ENCODE data around the gene DNAJC1.

The DNAJC1 gene

GRCh38 chr10:21954690-21955089 lies 48.8 kb downstream of the DNAJC1 start:
- DNase-seq = no peak

- DNase-seq = no peak
Observed at GRCh38 chr10:21954132-21954531, 49.4 kb downstream of the DNAJC1 start.

DNA sequence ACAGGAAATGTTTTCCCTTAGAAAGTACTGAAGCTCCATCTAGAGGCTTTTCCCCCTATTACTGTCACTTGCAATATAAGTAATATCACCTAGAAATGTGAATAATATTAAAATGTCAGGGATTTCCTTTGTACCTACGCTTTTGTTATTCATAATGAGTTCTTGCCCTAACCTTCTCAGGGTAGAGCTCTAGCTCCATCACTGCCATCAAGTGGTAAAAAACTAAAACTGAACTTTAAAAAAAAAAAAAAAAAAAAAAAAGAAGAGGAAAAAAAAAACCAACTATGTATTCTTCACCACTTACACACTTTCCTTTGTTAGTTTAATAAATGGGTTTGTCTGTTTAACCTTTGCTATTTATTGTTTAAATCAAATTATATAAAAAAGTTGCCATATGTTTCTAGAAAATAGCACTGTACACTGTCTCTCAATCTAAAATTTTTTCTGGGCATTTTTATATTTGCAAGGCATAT lies 49.9 kb downstream of the DNAJC1 start:
- peak; percentile 14 for DNase-seq

DNA sequence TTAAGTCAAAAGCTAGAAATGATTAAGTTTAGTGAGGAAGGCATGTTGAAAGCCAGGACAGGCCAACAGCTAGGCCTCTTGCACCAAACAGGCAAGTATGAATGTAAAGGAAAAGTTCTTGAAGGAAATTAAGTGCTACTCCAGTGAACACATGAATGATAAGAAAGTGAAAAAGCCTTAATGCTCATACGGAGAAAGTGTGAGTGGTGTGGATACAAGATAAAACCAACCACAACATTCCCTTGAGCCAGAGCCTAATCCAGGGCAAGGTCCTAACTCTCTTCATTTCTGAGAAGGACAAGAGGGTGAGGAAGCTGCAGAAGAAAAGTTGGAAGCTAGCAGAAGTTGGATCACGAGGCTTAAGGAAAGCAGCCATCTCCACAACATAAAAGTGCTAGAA lies 53.0 kb downstream of the DNAJC1 start:
- no peak for DNase-seq

DNA sequence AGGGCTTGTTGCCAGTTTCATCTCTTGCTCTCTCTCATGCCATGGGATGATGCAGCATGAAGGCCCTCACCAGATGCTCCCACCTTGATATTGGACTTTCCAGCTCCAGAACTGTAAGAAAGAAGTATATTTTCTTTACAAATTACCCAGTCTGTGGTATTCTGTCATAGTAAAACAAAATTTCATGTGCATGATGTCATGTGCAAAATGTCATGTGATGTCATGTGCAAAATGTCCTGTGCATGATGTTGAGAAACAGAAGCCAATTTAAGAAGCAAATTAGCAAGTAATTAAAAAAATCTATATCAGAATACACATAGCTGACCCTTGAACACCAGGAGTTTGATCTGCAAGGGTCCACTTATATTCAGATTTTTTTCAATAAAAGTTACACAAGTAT lies 56.6 kb downstream of the DNAJC1 start:
- no peak for DNase-seq

GRCh38 chr10:21944727-21945386 lies 58.7 kb downstream of the DNAJC1 start:
- DNase-seq = no peak

DNA sequence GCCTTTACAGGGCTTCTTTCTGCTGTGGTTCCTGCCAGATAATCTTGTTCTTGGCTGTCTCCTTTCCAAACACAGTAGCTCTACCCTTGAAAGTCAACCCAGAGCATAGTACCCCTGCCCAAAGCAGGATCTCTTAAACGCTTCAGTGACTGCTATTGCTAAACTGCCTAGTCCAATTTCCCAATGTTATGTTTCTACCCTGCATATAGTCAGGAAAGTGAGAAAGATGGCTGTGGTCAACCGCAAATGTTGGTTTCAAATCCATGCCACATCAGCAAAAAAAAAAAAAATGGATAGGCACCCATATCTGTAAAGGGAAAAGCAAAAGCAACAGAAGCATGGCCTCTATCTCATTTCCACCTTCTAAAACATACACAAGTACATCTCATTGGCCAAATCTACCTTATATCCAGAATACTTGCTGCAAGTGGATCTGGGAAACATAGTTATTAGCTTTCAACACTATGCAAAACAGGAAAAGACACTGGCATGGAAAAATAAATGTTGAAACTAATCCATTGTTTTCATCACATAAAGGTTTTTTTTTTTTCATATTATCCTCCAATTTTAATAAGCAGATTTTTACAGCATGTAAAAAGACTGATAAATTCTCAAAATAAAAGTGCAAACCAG lies 59.8 kb downstream of the DNAJC1 start:
- DNase-seq = no peak

DNA sequence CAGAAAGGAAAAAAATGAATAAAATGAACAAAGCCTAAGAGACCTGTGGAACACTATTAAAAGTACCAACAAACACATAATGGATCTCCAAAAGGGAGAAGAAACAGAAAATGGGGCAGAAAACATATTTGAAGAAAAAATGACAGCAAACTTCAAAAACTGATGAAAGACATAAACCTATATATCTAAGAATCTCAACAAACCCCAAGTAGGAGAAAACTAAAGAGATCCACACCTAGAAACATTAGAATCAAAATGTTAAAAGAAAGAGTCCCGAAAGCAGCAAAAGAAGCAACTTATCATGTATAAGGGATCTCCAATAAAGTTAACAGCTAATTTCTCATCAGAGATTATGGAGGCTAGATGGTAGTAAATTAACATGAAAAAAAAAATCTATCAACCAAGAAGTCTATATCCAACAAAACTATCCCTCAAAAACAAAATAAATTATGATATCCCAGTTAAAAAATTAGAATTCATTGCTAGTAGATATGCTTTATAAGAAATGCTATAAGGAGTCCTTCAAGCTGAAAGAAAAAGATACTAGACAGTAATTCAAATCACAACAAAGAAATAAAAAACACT lies 68.0 kb downstream of the DNAJC1 start:
- DNase-seq = no peak

DNA sequence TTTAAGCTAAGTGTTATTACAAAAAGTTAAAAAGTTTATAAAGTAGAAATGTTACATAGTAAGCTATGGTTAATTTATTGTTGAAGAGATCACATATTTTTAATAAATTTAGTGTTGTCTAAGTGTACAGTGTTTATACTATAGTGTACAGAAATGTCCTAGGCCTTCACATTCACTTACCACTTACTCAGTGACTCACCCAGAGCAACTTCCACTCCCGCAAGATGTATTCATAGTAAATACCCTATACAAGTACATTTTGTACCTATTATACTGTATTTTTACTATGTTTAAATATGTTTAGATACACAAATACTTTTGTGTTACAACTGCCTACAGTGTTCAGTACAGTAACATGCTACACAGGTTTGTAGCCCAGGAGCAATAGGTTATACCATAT lies 69.2 kb downstream of the DNAJC1 start:
- no peak for DNase-seq

- no peak for DNase-seq
Observed at GRCh38 chr10:21929070-21929469, 74.5 kb downstream of the DNAJC1 start.

GRCh38 chr10:21927631-21928353 lies 75.7 kb downstream of the DNAJC1 start:
- DNase-seq = no peak

GRCh38 chr10:21926949-21927348 lies 76.6 kb downstream of the DNAJC1 start:
- no peak for DNase-seq

- DNase-seq = no peak
Observed at GRCh38 chr10:21926358-21926925, 77.1 kb downstream of the DNAJC1 start.

DNA sequence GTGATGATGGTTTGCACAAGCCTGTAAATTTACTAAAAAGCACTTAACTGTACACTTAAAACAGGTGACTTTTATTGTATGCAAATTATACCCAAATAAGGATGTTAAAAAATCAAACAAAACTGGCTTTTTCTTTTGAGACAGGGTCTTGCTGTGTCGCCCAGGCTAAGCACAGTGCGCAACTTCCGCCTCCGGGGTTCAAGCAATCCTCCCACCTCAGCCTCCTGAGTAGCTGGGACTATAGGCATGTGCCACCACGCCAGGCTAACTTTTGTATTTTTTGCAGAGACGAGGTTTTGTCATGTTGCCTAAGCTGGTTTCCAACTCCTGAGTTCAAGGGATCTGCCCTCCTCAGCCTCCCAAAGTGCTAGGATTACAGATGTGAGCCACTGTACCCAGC lies 77.7 kb downstream of the DNAJC1 start:
- DNase-seq = no peak

- no peak for DNase-seq
Observed at GRCh38 chr10:21924511-21924910, 79.0 kb downstream of the DNAJC1 start.

- DNase-seq = no peak
Observed at GRCh38 chr10:21920633-21921032, 82.9 kb downstream of the DNAJC1 start.

GRCh38 chr10:21919906-21920305 lies 83.6 kb downstream of the DNAJC1 start:
- DNase-seq = no peak

GRCh38 chr10:21919117-21919516 lies 84.4 kb downstream of the DNAJC1 start:
- DNase-seq = no peak

GRCh38 chr10:21912625-21913024 lies 90.9 kb downstream of the DNAJC1 start:
- no peak for DNase-seq

DNA sequence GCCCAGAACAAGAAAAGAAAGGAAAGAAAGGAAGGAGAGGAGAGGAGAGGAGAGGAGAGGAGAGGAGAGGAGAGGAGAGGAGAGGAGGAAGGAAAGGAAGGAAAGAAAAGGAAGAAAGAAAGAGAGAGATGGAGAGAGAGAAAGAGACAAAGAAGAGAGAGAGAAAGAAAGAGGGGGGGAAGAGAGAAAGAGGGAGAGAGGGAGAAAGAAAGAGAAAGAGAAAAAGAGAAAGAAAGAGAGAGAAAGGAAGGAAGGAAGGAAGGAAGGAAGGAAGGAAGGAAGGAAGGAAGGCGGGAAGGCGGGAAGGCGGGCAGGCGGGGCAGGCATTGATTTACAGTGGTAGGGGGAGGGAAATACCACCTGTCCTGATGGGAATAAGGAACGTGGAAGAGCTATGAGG lies 92.7 kb downstream of the DNAJC1 start:
- DNase-seq = no peak

DNA sequence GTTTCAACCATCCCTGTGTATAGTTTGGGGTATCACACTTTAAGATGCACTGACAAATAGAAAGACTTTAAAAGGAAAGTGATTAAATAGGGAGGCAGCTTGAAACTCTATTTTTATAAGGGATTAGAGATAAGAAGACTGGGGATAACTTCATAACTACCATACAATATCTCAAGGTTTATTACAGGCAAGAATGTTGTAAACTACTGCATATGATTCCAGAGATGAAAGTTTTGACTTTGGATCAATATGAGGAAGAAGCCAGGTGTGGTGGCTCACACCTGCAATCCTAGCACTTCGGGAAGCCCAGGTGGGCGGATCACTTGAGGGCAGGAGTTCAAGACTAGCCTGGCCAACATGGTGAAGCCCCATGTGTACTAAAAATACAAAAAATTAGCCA lies 96.1 kb downstream of the DNAJC1 start:
- no peak for DNase-seq

DNA sequence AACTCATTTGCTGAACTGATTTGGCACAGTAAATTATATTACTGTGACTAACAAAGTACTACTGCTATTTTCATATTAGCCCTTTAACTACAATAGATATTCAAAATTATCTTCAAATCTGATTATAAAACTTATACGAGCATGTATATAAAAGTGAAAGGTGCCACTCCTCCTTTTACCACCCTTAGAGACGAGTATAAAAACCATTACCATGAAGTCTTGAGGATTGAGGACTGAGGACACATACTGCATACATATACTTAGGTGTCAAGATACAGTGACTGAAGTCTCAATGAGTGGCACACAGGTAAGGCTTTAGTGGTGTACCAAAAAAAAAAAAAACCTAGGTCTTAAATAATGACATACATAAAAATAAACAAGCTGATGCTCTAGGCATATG lies 98.6 kb downstream of the DNAJC1 start:
- DNase-seq = no peak

- no peak for DNase-seq
Observed at GRCh38 chr10:21899736-21900135, 103.8 kb downstream of the DNAJC1 start.

DNA sequence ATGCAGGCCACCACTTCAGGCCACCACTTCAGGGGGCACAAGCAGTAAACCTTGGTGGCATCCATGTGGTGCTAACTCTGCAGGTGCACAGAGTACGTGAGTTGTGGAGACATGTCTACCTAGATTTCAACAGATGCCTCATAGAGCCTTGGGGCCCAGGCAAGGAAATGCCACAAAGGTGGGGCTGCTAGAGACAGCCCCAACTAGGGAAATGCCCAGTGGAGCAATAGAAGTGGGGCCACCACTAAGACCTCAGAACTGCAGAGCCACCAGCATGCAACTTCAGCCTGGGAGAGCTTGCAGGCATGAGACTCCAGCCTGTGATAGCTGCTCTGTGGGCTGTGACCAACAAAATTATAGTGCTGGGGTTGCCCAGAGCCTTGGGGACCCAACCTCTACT lies 107.6 kb downstream of the DNAJC1 start:
- no peak for DNase-seq

All from NCI-H2029 (cell line).